Pancreas (tissue), 10 donors: ENCODE results near the gene FOXJ1. TPM values are rescaled to one million over a fixed set of nuclear protein-coding genes. Genes with fewer than 3 reads are reported as not detected.

Experiments used
- ATAC-seq, 4 donors: fragments of 200-7000 bp; cut with Tn5 transposase; one replicate each; pipeline versions ENCODE4 v1.8.0 to v1.9.1; 2020; ENCODE audit warnings: mild to moderate bottlenecking in 4 of 4, moderate library complexity in 4 of 4
- DNase-seq, 6 donors: peaks; one replicate each; pipeline ENCODE4 v3.0.0-alpha.2; 2020
- FAIRE-seq: peaks from 2 replicates; lab custom pipeline; 2012; peaks lifted over from hg19 to GRCh38; lab: Jason Lieb, UNC
- H3K27ac ChIP-seq, 4 donors: fragments of 200-600 bp; sonication (generic); 1 replicate in 3 of 4; 2 replicates in 1 of 4; pipeline versions ENCODE4 v1.5.0 to v1.8.0; 2020
- H3K27me3 ChIP-seq, 4 donors: fragments of 200-600 bp; one replicate each; pipeline ENCODE4 v1.8.0; 2021
- H3K36me3 ChIP-seq, 3 donors: fragments of 200-600 bp; sonication (generic) in 1 of 3; one replicate each; pipeline versions ENCODE4 v1.5.0 to v1.8.0; 2020 to 2021
- H3K4me1 ChIP-seq, 3 donors: fragments of 200-600 bp; one replicate each; pipeline ENCODE4 v1.8.0; 2021
- H3K4me3 ChIP-seq, 4 donors: fragments of 200-600 bp; sonication (generic) in 2 of 4; one replicate each; pipeline versions ENCODE4 v1.5.0 to v1.8.0; 2020 to 2021
- H3K9me3 ChIP-seq, 4 donors: fragments of 200-600 bp; one replicate each; pipeline ENCODE4 v1.8.0; 2021
- WGBS, 2 donors: extraction: QIAGEN DNeasy Blood & Tissue Kit; methylation state at CpG; one replicate each; pipeline ENCODE4 v1.1.7; 2013; 5-methylcytosine and 5-hydroxymethylcytosine counted together
- intact Hi-C, 3 donors: fragments of 100-400 bp; cut with DNase I; formaldehyde crosslinking; loops; one replicate each; pipeline versions ENCODE4 v1.11.1 to v1.14.2; 2022
- microRNA-seq, 2 donors: library from miRNA; unstranded; fragments of <30 nt; microRNA quantifications; one replicate each; pipeline versions ENCODE4 to v1.1.0, GENCODE V29; 2019 to 2020
- polyA plus RNA-seq, 2 donors: library from polyadenylated mRNA; stranded (reverse); fragments of 200-250 nt; gene quantifications; one replicate each; pipeline ENCODE4 v1.2.3, GENCODE V29; 2013
- total RNA-seq, 6 donors: library from RNA; stranded (reverse); fragmentation: NEBNext Ultra II Directional in 4 of 6; extraction: Animal tissue kit (Norgen Biotek cat#: 25700) in 4 of 6; gene quantifications; one replicate each; pipeline versions ENCODE4 v1.2.1 to v1.2.4, GENCODE V29; 2021 to 2023
- TF ChIP-seq, protein P1 (sequence below), 4 donors: fragments of 200-600 bp; sonication (generic) in 3 of 4; IDR thresholded peaks; one replicate each; pipeline versions ENCODE4 v1.5.0 to v1.8.0; 2021; ENCODE audit warnings: antibody characterized with exemption in 4 of 4
- donor health status: healthy with polysubstance abuse.
- donor health status: DM: no; HTN: no; CAD: no; lungs with moderate emphysema.
- donor health status: DM: no; HTN: no; CAD: no.
- donor health status: control.
- donor health status: control.
- donor health status: Bipolar disorder and iron deficiency.
- donor health status: DM: yes; HTN: yes; CAD: no.
- donor health status: DM: no; HTN: no; CAD: no.
- donor health status: DM: no; HTN: no; CAD: no.
- donor health status: DM: yes; HTN: yes; CAD: no.

The FOXJ1 gene
- total and polyA plus RNA-seq, 8 donors = 0.14 to 5.7 (median 0.64) TPM

DNA sequence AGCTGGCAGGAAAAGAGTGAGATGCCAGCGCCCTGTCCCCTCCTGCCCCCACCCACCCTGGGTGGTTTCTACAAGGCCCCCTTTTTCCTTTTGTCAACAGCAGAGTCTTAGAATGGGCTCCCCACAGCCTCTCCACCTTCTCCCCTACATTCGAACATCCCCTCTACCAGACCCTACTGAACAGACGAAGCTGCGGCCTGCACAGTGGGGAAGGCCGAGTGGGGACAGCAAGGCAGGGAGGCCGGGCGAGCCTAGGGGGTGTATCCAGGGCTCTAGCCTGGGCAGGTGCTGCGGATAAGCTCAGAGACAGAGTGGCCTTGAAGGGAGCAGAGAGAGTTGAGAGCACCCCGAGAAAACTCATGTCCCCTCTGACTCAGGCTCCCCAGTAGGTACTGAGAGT is 54.7 kb downstream of the FOXJ1 start:
- no peak for FAIRE-seq
- H3K4me1 ChIP-seq = no peaks in the 10 kb centered on the region
- no peak for DNase-seq
- ATAC-seq = no peak
- TF ChIP-seq, protein P1, sequence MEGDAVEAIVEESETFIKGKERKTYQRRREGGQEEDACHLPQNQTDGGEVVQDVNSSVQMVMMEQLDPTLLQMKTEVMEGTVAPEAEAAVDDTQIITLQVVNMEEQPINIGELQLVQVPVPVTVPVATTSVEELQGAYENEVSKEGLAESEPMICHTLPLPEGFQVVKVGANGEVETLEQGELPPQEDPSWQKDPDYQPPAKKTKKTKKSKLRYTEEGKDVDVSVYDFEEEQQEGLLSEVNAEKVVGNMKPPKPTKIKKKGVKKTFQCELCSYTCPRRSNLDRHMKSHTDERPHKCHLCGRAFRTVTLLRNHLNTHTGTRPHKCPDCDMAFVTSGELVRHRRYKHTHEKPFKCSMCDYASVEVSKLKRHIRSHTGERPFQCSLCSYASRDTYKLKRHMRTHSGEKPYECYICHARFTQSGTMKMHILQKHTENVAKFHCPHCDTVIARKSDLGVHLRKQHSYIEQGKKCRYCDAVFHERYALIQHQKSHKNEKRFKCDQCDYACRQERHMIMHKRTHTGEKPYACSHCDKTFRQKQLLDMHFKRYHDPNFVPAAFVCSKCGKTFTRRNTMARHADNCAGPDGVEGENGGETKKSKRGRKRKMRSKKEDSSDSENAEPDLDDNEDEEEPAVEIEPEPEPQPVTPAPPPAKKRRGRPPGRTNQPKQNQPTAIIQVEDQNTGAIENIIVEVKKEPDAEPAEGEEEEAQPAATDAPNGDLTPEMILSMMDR (IDR thresholded peaks at IDR 0.05) = no peak
- H3K36me3 ChIP-seq = peaks cover 0 to 73% (median 27%) of the 10 kb centered on the region in 3 donors
- H3K9me3 ChIP-seq = no peaks in the 10 kb centered on the region
- H3K27me3 ChIP-seq = no peaks in the 10 kb centered on the region
- 93% methylated on average over 9 of the region's 9 CpGs for WGBS, 2 donors
- H3K27ac ChIP-seq = no peak overlapping the region
- intact Hi-C loops = no loop called here
- H3K4me3 ChIP-seq = no peak overlapping the region

Small RNA genes within 50 kb of the gene (microRNA-seq; reads per million reads assigned to microRNA genes)
- 1.2 to 1.9 reads per million in 2 donors for gene MIR6868

Other genes starting within 250 kb of the FOXJ1 start
- 10 to 100 TPM in 3 of 6 donors, 1 to 10 TPM in 3; 8.2 to 13.1 (median 10.3) TPM for gene TRIM65, start 244.3 kb downstream of the FOXJ1 start, total RNA-seq
- 10 to 100 TPM in 1 of 2 donors, 1 to 10 TPM in 1; 9.8 to 12.5 TPM for gene TRIM65, start 244.3 kb downstream of the FOXJ1 start, polyA plus RNA-seq
- gene MRPL38, start 236.4 kb downstream of the FOXJ1 start, total RNA-seq = 10 to 100 TPM; 40.6 to 59.9 (median 45.9) TPM
- gene MRPL38, start 236.4 kb downstream of the FOXJ1 start, polyA plus RNA-seq = 10 to 100 TPM; 95.3 to 95.8 TPM
- gene FBF1, start 200.2 kb downstream of the FOXJ1 start, total RNA-seq = 10 to 100 TPM in 1 of 6 donors, 1 to 10 TPM in 5; 2.4 to 10.1 (median 3.9) TPM
- gene FBF1, start 200.2 kb downstream of the FOXJ1 start, polyA plus RNA-seq = 10 to 100 TPM in 1 of 2 donors, 1 to 10 TPM in 1; 7.7 to 24.8 TPM
- gene ACOX1, start 162.1 kb downstream of the FOXJ1 start, total RNA-seq = 10 to 100 TPM; 50.4 to 74.2 (median 59.4) TPM
- 10 to 100 TPM; 16.3 to 25.4 TPM for gene ACOX1, start 162.1 kb downstream of the FOXJ1 start, polyA plus RNA-seq
- 10 to 100 TPM in 5 of 6 donors, 1 to 10 TPM in 1; 6.9 to 12.9 (median 12.3) TPM for gene TEN1, start 162.0 kb downstream of the FOXJ1 start, total RNA-seq
- 10 to 100 TPM; 19.7 to 35.0 TPM for gene TEN1, start 162.0 kb downstream of the FOXJ1 start, polyA plus RNA-seq
- gene CDK3, start 140.4 kb downstream of the FOXJ1 start, total RNA-seq = 1 to 10 TPM; 1.9 to 6.3 (median 3.0) TPM
- gene CDK3, start 140.4 kb downstream of the FOXJ1 start, polyA plus RNA-seq = 10 to 100 TPM; 32.2 to 34.7 TPM
- 1 to 10 TPM; 1.3 to 3.5 (median 2.9) TPM for gene EVPL, start 113.9 kb downstream of the FOXJ1 start, total RNA-seq
- gene EVPL, start 113.9 kb downstream of the FOXJ1 start, polyA plus RNA-seq = 10 to 100 TPM in 1 of 2 donors, 1 to 10 TPM in 1; 6.5 to 14.6 TPM
- 10 to 100 TPM; 42.4 to 74.6 (median 55.3) TPM for gene SRP68, start 68.7 kb downstream of the FOXJ1 start, total RNA-seq
- gene SRP68, start 68.7 kb downstream of the FOXJ1 start, polyA plus RNA-seq = 10 to 100 TPM; 32.2 to 45.9 TPM
- under 1 TPM in 2 of 6 donors, not detected in 4; 0.12 to 0.19 TPM for gene GALR2, start 66.5 kb downstream of the FOXJ1 start, total RNA-seq
- under 1 TPM in 1 of 2 donors, not detected in 1; 0.11 TPM for gene GALR2, start 66.5 kb downstream of the FOXJ1 start, polyA plus RNA-seq
- under 1 TPM in 1 of 6 donors, not detected in 5; 0.06 TPM for gene ZACN, start 62.1 kb downstream of the FOXJ1 start, total RNA-seq
- 1 to 10 TPM; 3.4 to 4.2 TPM for gene ZACN, start 62.1 kb downstream of the FOXJ1 start, polyA plus RNA-seq
- gene EXOC7, start 37.5 kb downstream of the FOXJ1 start, total RNA-seq = 10 to 100 TPM; 38.4 to 81.3 (median 49.8) TPM
- 100 to 1,000 TPM in 1 of 2 donors, 10 to 100 TPM in 1; 97.1 to 103 TPM for gene EXOC7, start 37.5 kb downstream of the FOXJ1 start, polyA plus RNA-seq
- 1 to 10 TPM in 5 of 6 donors, under 1 TPM in 1; 0.87 to 4.0 (median 2.8) TPM for gene RNF157, start 99.2 kb upstream of the FOXJ1 start, total RNA-seq
- gene RNF157, start 99.2 kb upstream of the FOXJ1 start, polyA plus RNA-seq = 1 to 10 TPM; 3.4 to 6.4 TPM
- 10 to 100 TPM; 17.8 to 34.6 (median 24.6) TPM for gene UBALD2, start 124.1 kb upstream of the FOXJ1 start, total RNA-seq
- 10 to 100 TPM; 21.8 to 30.0 TPM for gene UBALD2, start 124.1 kb upstream of the FOXJ1 start, polyA plus RNA-seq
- 1 to 10 TPM in 5 of 6 donors, under 1 TPM in 1; 0.81 to 2.6 (median 1.6) TPM for gene QRICH2, start 167.0 kb upstream of the FOXJ1 start, total RNA-seq
- 1 to 10 TPM; 7.4 to 9.2 TPM for gene QRICH2, start 167.0 kb upstream of the FOXJ1 start, polyA plus RNA-seq
- 10 to 100 TPM; 18.5 to 39.7 (median 24.3) TPM for gene PRPSAP1, start 212.7 kb upstream of the FOXJ1 start, total RNA-seq
- 10 to 100 TPM; 26.2 to 43.3 TPM for gene PRPSAP1, start 212.7 kb upstream of the FOXJ1 start, polyA plus RNA-seq
- gene SPHK1, start 243.4 kb upstream of the FOXJ1 start, total RNA-seq = 10 to 100 TPM in 2 of 6 donors, 1 to 10 TPM in 4; 5.1 to 25.4 (median 8.5) TPM
- gene SPHK1, start 243.4 kb upstream of the FOXJ1 start, polyA plus RNA-seq = 10 to 100 TPM; 30.9 to 46.3 TPM